Esophagus muscularis mucosa (tissue), 3 donors: Measurements from ENCODE around the gene XYLT2.
"Not testable (repeated sequence)": the region's sequence is repeated elsewhere in the genome, so short reads cannot be mapped to it uniquely, and the experiment has no call there.

Experiments used
- CTCF ChIP-seq, 3 experiments: fragments of 200-600 bp in 2 of 3; fragments of 450-650 bp in 1 of 3; sonication (generic) in 2 of 3; IDR thresholded peaks; one replicate each; pipeline ENCODE4 v1.5.1; 2017 to 2019; ENCODE audit warnings: antibody characterized with exemption in 3 of 3, mild to moderate bottlenecking in 2 of 3, moderate library complexity in 1 of 3
- POLR2A ChIP-seq: fragments of 450-650 bp; IDR thresholded peaks from one replicate; pipeline ENCODE4 v1.6.1; 2017; ENCODE audit warnings: antibody characterized with exemption, moderate library complexity, mild to moderate bottlenecking, low read depth
- POLR2AphosphoS5 ChIP-seq, 2 donors: sonication (generic); formaldehyde crosslinking; IDR thresholded peaks; one replicate each; pipeline ENCODE4 v1.6.1; 2017; ENCODE audit warnings: antibody characterized with exemption in 2 of 2

- TF ChIP-seq POLR2A; CTCF (IDR thresholded peaks at IDR 0.05); POLR2AphosphoS5 (IDR thresholded peaks at IDR 0.05): not testable (repeated sequence)
Measured at GRCh38 chr17:50399591-50399990, 53.7 kb downstream of the XYLT2 start.
